Neural progenitor cell (in vitro differentiated cells): Measurements from ENCODE around the gene FMO4. TPM values are rescaled to one million over a fixed set of nuclear protein-coding genes. Genes with fewer than 3 reads are reported as not detected.
"Not testable (repeated sequence)": the region's sequence is repeated elsewhere in the genome, so short reads cannot be mapped to it uniquely, and the experiment has no call there.

Source experiments
- DNase-seq: peaks from one replicate; pipeline ENCODE4 v3.0.0-alpha.2; 2016; ENCODE audit warnings: low spot score
- H2AFZ ChIP-seq: fragments of 200-600 bp; sonication (generic); replicated peaks from 2 replicates; pipeline ENCODE4 v1.6.1; 2016; ENCODE audit warnings: antibody characterized with exemption
- H3F3A ChIP-seq: fragments of 200-600 bp; sonication (generic); 2 replicates; pipeline ENCODE4 v1.6.1; 2016; ENCODE audit warnings: antibody characterized with exemption, low read depth
- H3K27ac ChIP-seq: fragments of 200-600 bp; sonication (generic); 2 replicates; pipeline ENCODE4 v1.5.1; 2016; ENCODE audit warnings: mild to moderate bottlenecking
- H3K27me3 ChIP-seq: fragments of 200-600 bp; sonication (generic); 2 replicates; pipeline ENCODE4 v1.6.1; 2016; ENCODE audit warnings: mild to moderate bottlenecking, moderate library complexity
- H3K36me3 ChIP-seq: fragments of 200-600 bp; sonication (generic); 2 replicates; pipeline ENCODE4 v1.5.1; 2016
- H3K4me1 ChIP-seq: fragments of 200-600 bp; sonication (generic); 2 replicates; pipeline ENCODE4 v1.6.1; 2016; ENCODE audit warnings: mixed run types
- H3K4me2 ChIP-seq: fragments of 200-600 bp; sonication (generic); 2 replicates; pipeline ENCODE4 v1.6.1; 2016
- H3K4me3 ChIP-seq: fragments of 200-600 bp; sonication (generic); 2 replicates; pipeline ENCODE4 v1.5.1; 2016
- H3K79me2 ChIP-seq: fragments of 200-600 bp; sonication (generic); 2 replicates; pipeline ENCODE4 v1.6.1; 2016; ENCODE audit warnings: low read depth
- H3K9ac ChIP-seq: fragments of 200-600 bp; sonication (generic); 2 replicates; pipeline ENCODE4 v1.6.1; 2016
- H3K9me3 ChIP-seq: fragments of 200-600 bp; sonication (generic); 2 replicates; pipeline ENCODE4 v1.5.1; 2016; ENCODE audit warnings: low read depth
- H4K20me1 ChIP-seq: fragments of 200-600 bp; sonication (generic); 2 replicates; pipeline ENCODE4 v1.6.1; 2016; ENCODE audit warnings: low read depth
- H3K27ac Mint-ChIP-seq: 3 replicates; pipeline ENCODE4 v1.8.0; 2021; ENCODE audit warnings: mixed read lengths
- H3K27me3 Mint-ChIP-seq: 2 replicates; pipeline ENCODE4 v1.8.0; 2022; ENCODE audit warnings: low read depth, mild to moderate bottlenecking, inconsistent platforms, moderate library complexity, mixed read lengths; ENCODE audit not compliant: insufficient read depth
- H3K36me3 Mint-ChIP-seq: 3 replicates; pipeline ENCODE4 v1.8.0; 2021; ENCODE audit warnings: mixed read lengths
- H3K4me1 Mint-ChIP-seq: 3 replicates; pipeline ENCODE4 v1.8.0; 2021; ENCODE audit warnings: mixed read lengths
- H3K4me3 Mint-ChIP-seq: 3 replicates; pipeline ENCODE4 v1.8.0; 2021; ENCODE audit warnings: mild to moderate bottlenecking, moderate library complexity, mixed read lengths
- H3K9me3 Mint-ChIP-seq: 3 replicates; pipeline ENCODE4 v1.8.0; 2020; ENCODE audit warnings: mixed read lengths
- EZH2 ChIP-seq: fragments of 200-600 bp; sonication (generic); IDR thresholded peaks from 2 replicates; pipeline ENCODE4 v1.6.1; 2017; ENCODE audit warnings: antibody characterized with exemption, mild to moderate bottlenecking, moderate library complexity
- EZH2phosphoT487 ChIP-seq: fragments of 200-600 bp; sonication (generic); IDR thresholded peaks from 2 replicates; pipeline ENCODE4 v1.6.1; 2017; ENCODE audit warnings: antibody characterized with exemption
- total RNA-seq: library from RNA; depleted of rRNA; stranded (reverse); fragments of >200 nt; gene quantifications from 2 replicates; pipeline ENCODE4 v1.2.3, GENCODE V29; 2015; ENCODE audit warnings: low replicate concordance
- TF ChIP-seq, protein P1 (sequence below): fragments of 200-600 bp; sonication (generic); IDR thresholded peaks from 2 replicates; pipeline ENCODE4 v1.5.1; 2017; ENCODE audit warnings: antibody characterized with exemption, mild to moderate bottlenecking

The FMO4 gene
- total RNA-seq, 1 donor from 2014 or later = 8.3 TPM

DNA sequence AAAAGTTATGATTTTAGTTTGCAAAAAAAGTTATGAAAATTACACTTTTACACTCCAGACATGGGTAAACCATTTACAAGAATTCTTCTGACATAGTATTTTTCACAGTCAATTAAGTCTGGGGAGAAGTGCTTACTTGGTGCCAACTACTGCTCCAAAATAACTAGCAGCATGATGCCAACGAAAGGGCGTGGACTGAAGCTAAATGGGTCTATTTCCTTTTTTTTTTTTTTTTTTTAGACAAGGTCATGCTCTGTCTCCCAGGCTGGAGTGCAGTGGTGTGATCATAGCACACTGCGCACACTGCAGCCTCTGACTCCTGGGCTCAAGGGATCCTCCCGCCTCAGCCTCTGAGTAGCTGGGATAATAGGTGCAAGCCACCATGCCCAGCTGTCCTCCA lies 43.2 kb downstream of the FMO4 start:
- no peak overlapping the region for H3K4me3 ChIP-seq
- Mint-ChIP-seq H3K4me3 (no peak overlapping the region), H3K27ac (no peak overlapping the region), H3K36me3 (no peaks in the 10 kb centered on the region), H3K9me3 (peaks cover 4% of the 10 kb centered on the region), H3K27me3 (peaks cover 2% of the 10 kb centered on the region), H3K4me1 (no peaks in the 10 kb centered on the region)
- no peaks in the 10 kb centered on the region for H3K27me3 ChIP-seq
- peaks cover 3% of the 10 kb centered on the region for H3K4me1 ChIP-seq
- TF ChIP-seq, protein P1, sequence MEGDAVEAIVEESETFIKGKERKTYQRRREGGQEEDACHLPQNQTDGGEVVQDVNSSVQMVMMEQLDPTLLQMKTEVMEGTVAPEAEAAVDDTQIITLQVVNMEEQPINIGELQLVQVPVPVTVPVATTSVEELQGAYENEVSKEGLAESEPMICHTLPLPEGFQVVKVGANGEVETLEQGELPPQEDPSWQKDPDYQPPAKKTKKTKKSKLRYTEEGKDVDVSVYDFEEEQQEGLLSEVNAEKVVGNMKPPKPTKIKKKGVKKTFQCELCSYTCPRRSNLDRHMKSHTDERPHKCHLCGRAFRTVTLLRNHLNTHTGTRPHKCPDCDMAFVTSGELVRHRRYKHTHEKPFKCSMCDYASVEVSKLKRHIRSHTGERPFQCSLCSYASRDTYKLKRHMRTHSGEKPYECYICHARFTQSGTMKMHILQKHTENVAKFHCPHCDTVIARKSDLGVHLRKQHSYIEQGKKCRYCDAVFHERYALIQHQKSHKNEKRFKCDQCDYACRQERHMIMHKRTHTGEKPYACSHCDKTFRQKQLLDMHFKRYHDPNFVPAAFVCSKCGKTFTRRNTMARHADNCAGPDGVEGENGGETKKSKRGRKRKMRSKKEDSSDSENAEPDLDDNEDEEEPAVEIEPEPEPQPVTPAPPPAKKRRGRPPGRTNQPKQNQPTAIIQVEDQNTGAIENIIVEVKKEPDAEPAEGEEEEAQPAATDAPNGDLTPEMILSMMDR = no peak
- TF ChIP-seq EZH2 (no peak), EZH2phosphoT487 (no peak)
- H4K20me1 ChIP-seq = no peaks in the 10 kb centered on the region
- H3K9me3 ChIP-seq = peaks cover 3% of the 10 kb centered on the region
- DNase-seq = no peak
- no peaks in the 10 kb centered on the region for H3K79me2 ChIP-seq
- no peak overlapping the region for H3K9ac ChIP-seq
- no peaks in the 10 kb centered on the region for H3F3A ChIP-seq
- no peak overlapping the region for H3K4me2 ChIP-seq
- no peak overlapping the region for H2AFZ ChIP-seq
- no peaks in the 10 kb centered on the region for H3K36me3 ChIP-seq
- H3K27ac ChIP-seq = no peak overlapping the region

DNA sequence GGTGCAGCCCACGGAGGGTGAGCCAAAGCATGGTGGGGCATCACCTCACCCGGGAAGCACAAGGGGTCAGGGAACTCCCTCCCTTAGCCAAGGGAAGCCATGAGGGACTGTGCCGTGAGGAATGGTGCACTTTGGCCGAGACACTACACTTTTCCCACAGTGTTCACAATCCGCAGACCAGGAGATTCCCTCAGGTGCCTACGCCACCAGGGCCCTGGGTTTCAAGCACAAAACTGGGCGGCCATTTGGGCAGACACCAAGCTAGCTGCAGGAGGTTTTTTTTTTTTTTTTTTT lies 45.3 kb downstream of the FMO4 start:
- not testable (repeated sequence) for H3K9me3 ChIP-seq, H3K36me3 ChIP-seq, H3K36me3 Mint-ChIP-seq, H3K27me3 Mint-ChIP-seq, H3K4me1 Mint-ChIP-seq, H4K20me1 ChIP-seq, H3K27ac Mint-ChIP-seq, DNase-seq, H3K79me2 ChIP-seq, H3K27me3 ChIP-seq, H2AFZ ChIP-seq, H3K9ac ChIP-seq, H3K4me3 Mint-ChIP-seq, H3K4me3 ChIP-seq, H3K4me2 ChIP-seq, H3K4me1 ChIP-seq, H3F3A ChIP-seq, H3K27ac ChIP-seq
- H3K9me3 Mint-ChIP-seq = peaks cover 16% of the 10 kb centered on the region

DNA sequence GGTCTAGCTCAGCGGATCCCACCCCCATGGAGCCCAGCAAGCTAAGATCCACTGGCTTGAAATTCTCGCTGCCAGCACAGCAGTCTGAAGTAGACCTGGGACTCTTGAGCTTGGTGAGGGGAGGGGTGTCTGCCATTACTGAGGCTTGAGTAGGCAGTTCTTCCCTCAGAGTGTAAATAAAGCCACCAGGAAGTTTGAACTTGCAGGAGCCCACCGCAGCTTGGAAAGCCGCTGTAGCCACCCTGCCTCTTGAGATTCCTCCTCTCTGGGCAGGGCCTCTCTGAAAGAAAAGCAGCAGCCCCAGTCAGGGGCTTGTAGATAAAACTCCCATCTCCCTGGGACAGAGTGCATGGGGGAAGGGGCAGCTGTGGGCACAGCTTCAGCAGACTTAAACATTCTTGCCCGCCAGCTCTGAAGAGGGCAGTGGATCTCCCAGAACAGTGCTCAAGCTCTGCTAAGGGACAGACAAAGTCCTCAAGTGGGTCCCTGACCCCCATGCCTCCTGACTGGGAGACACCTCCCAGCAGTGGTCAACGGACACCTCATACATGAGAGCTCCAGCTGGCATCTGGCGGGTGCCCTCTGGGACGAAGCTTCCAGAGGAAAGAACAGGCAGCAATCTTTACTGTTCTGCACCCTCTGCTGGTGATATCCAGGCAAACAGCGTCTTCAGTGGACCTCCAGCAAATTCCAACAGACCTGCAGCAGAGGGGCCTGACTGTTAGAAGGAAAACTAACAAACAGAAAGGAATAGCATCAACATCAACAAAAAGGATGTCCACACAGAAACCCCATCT lies 45.9 kb downstream of the FMO4 start:
- peak; percentile 16 for DNase-seq
- H3K36me3 Mint-ChIP-seq, H3K27ac ChIP-seq: not testable (repeated sequence)

DNA sequence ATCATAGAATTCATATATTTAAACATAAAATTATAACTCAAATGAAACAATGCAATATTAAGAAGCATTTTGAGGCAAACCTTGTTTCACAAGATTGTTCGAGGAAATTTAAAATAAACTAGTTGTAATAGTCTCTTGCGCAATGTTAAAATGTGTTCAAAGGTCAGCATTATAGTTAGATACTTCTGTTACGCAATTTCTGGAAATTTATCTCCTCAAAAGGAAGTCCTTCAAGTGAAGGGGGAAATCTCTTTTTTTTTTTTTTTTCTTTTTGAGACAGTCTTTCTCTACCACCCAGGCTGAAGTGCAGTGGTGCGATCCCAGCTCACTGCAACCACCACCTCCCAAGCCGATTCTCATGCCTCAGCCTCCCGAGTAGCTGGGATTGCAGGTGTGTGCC lies 52.1 kb downstream of the FMO4 start:
- no peak overlapping the region for H3K27ac Mint-ChIP-seq
- H3K4me3 Mint-ChIP-seq = no peak overlapping the region
- Histone ChIP-seq H3K27me3 (no peaks in the 10 kb centered on the region), H3K4me1 (peaks cover 6% of the 10 kb centered on the region), H3K79me2 (no peaks in the 10 kb centered on the region), H3K9ac (no peak overlapping the region), H3K27ac (no peak overlapping the region), H2AFZ (no peak overlapping the region), H3K36me3 (no peaks in the 10 kb centered on the region), H4K20me1 (no peaks in the 10 kb centered on the region), H3K4me3 (no peak overlapping the region), H3K9me3 (peaks cover 3% of the 10 kb centered on the region), H3F3A (no peaks in the 10 kb centered on the region), H3K4me2 (no peak overlapping the region)
- H3K27me3 Mint-ChIP-seq = peaks cover 3% of the 10 kb centered on the region
- TF ChIP-seq, protein P1 = no peak
- TF ChIP-seq EZH2phosphoT487 (no peak), EZH2 (no peak)
- no peak for DNase-seq
- H3K9me3 Mint-ChIP-seq = peaks cover 17% of the 10 kb centered on the region
- H3K36me3 Mint-ChIP-seq = no peaks in the 10 kb centered on the region
- H3K4me1 Mint-ChIP-seq = peaks cover 7% of the 10 kb centered on the region

More for the DNA sequence above, 45.9 kb downstream of the FMO4 start:
- not testable (repeated sequence) for H3K36me3 ChIP-seq, H3K9ac ChIP-seq, H3K4me2 ChIP-seq, H3K79me2 ChIP-seq, H3K27me3 ChIP-seq, H3K4me3 ChIP-seq, H3F3A ChIP-seq, H3K27me3 Mint-ChIP-seq, H3K4me1 ChIP-seq, H3K27ac Mint-ChIP-seq, H3K4me3 Mint-ChIP-seq, H4K20me1 ChIP-seq, H3K9me3 ChIP-seq, H3K4me1 Mint-ChIP-seq
- peaks cover 16% of the 10 kb centered on the region for H3K9me3 Mint-ChIP-seq
- H2AFZ ChIP-seq = peak overlapping the region; percentile 6
- TF ChIP-seq, protein P1 = peak; percentile 42
